ENCODE measurements around the gene XG.
"Not testable (repeated sequence)": the region's sequence is repeated elsewhere in the genome, so short reads cannot be mapped to it uniquely, and the experiment has no call there.

GRCh38 chrX:2755163-2755715 is 3.4 kb downstream of the XG start:
- not testable (repeated sequence) for TF ChIP-seq POLR2A (IDR thresholded peaks at IDR 0.05; ENCODE audit: low read depth, low read length); POLR2AphosphoS5 (IDR thresholded peaks at IDR 0.05; ENCODE audit: insufficient read depth, low read depth, low read length)
